Lower leg skin (tissue), 4 donors: ENCODE data around the gene TMEM161A. TPM values are rescaled to one million over a fixed set of nuclear protein-coding genes. Genes with fewer than 3 reads are reported as not detected.

ENCODE experiments used
- DNase-seq, 2 donors: peaks; one replicate each; pipeline ENCODE4 v3.0.0-alpha.2; 2019; ENCODE audit warnings: low spot score in 2 of 2
- H3K4me3 ChIP-seq: fragments of 200-600 bp; sonication (generic); 2 replicates; pipeline ENCODE4 v1.5.1; 2017; ENCODE audit warnings: mild to moderate bottlenecking, low read depth; ENCODE audit not compliant: poor library complexity, severe bottlenecking
- POLR2A ChIP-seq, 2 donors: fragments of 450-650 bp; IDR thresholded peaks; one replicate each; pipeline ENCODE4 v1.6.1; 2016 to 2017; ENCODE audit warnings: antibody characterized with exemption in 2 of 2, mild to moderate bottlenecking in 1 of 2, moderate library complexity in 1 of 2
- WGBS, 2 donors: methylation state at CpG; one replicate each; pipeline ENCODE4 v1.1.5; 2018; 5-methylcytosine and 5-hydroxymethylcytosine counted together
- intact Hi-C: fragments of 100-400 bp; cut with DNase I; formaldehyde crosslinking; loops from one replicate; pipeline ENCODE4 v1.15.0; 2023; ENCODE audit warnings: low total_unique reads
- total RNA-seq, 4 donors: library from RNA; depleted of rRNA; stranded (reverse); fragments of >200 nt; gene quantifications; one replicate each; pipeline ENCODE4 v1.1.0, GENCODE V29; 2016
- TF ChIP-seq, protein P1 (sequence below), 3 donors: fragments of 450-650 bp; IDR thresholded peaks; one replicate each; pipeline ENCODE4 v1.5.1; 2016; ENCODE audit warnings: antibody characterized with exemption in 3 of 3, mild to moderate bottlenecking in 3 of 3, moderate library complexity in 2 of 3

The TMEM161A gene
- total RNA-seq, 4 donors from 2014 or later = 25.7 to 30.1 (median 27.9) TPM

DNA sequence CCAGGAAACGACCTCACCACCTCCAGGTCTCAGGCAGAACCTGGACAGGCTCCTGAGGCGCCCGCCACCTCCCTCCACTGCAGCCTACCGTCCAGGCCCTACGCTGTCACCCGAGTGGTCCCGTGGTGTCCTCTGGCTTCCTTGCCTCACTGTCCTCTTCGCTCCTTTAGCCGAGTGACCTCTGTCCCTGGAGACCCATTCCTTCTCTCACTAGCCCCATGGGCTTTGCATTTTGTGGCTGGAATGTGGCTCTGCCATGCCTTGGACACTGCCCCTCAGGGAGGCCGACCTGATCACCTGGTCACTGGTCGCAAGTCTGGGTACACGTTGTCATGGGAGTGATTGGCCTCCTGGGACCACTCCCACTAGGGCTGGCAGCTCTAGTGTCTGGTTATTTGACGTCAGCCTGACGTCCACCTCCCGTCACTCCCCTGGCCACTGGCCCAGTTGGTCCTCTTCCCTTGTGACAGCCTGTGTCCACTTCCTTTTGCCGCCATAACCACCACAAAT is 56.6 kb downstream of the TMEM161A start:
- 73 to 79% methylated on average over 16 of the region's 16 CpGs for WGBS, 2 donors
- TF ChIP-seq, protein P1, sequence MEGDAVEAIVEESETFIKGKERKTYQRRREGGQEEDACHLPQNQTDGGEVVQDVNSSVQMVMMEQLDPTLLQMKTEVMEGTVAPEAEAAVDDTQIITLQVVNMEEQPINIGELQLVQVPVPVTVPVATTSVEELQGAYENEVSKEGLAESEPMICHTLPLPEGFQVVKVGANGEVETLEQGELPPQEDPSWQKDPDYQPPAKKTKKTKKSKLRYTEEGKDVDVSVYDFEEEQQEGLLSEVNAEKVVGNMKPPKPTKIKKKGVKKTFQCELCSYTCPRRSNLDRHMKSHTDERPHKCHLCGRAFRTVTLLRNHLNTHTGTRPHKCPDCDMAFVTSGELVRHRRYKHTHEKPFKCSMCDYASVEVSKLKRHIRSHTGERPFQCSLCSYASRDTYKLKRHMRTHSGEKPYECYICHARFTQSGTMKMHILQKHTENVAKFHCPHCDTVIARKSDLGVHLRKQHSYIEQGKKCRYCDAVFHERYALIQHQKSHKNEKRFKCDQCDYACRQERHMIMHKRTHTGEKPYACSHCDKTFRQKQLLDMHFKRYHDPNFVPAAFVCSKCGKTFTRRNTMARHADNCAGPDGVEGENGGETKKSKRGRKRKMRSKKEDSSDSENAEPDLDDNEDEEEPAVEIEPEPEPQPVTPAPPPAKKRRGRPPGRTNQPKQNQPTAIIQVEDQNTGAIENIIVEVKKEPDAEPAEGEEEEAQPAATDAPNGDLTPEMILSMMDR (IDR thresholded peaks at IDR 0.05) = no peak
- no peak for TF ChIP-seq POLR2A (IDR thresholded peaks at IDR 0.05)

DNA sequence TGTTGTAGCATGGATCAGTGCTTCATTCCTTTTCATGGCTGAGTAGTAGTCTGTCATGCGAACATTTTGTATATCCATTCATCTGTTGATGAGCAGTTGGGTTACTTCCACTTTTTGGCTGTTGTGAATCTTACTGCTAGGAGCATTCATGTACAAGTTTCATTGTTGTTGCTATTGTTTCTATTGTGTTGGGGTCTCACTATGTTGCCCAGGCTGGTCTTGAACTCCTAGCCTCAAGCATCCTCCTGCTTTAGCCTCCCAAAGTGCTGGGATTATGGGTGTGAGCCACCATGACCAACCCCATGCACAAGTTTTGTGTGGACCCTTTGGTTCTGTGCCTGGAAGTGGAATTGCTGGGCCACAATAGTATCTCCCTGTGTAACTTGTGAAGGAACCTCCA is 58.7 kb downstream of the TMEM161A start:
- intact Hi-C loops = no loop called here
- TF ChIP-seq POLR2A (IDR thresholded peaks at IDR 0.05) = no peak
- TF ChIP-seq, protein P1 (IDR thresholded peaks at IDR 0.05) = no peak
- no peak for DNase-seq
- 95 to 96% methylated on average over 1 of the region's 1 CpG for WGBS, 2 donors
- no peak overlapping the region for H3K4me3 ChIP-seq

More for the DNA sequence above, 56.6 kb downstream of the TMEM161A start:
- intact Hi-C loops = no loop called here
- DNase-seq = no peak
- no peak overlapping the region for H3K4me3 ChIP-seq

DNA sequence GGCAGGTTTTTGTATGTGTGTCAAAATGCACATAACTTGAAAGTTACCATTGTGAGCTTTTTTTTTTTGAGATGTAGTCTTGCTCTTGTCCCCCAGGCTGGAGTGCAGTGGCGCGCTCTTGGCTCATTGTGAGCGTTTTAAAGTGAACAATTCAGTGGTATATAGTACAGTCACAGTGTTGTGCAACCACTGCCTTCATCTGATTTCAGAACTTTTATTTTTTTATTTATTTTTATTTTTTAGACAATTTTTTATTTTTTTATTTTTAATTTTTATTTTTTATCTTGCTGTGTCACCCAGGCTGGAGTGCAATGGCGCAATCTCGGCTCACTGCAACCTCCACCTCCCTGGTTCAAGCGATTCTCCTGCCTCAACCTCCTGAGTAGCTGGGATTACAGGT is 59.5 kb downstream of the TMEM161A start:
- TF ChIP-seq, protein P1 (IDR thresholded peaks at IDR 0.05) = no peak
- TF ChIP-seq POLR2A (IDR thresholded peaks at IDR 0.05) = no peak
- no peak for DNase-seq
- intact Hi-C loops = no loop called here
- H3K4me3 ChIP-seq = no peak overlapping the region
- 93 to 96% methylated on average over 6 of the region's 6 CpGs for WGBS, 2 donors

DNA sequence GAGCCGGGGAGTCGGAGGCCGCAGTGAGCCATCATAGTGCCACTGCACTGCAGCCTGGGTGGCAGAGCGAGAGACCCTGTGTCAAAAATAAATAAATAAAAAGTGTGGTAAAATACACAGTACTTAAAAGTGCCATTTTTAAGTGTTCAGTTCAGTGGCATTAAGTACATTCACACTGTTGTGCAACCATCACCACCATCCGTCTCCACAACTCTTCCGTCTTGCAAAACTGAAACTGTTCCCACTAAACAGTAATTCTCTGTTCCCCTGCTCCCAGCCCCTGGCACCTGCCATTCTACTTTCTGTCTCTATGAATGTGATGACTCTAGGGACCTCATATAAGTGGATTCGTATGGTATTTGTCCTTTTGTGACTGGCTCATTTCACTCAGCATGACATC is 61.2 kb downstream of the TMEM161A start:
- DNase-seq = no peak
- no peak for TF ChIP-seq POLR2A (IDR thresholded peaks at IDR 0.05)
- TF ChIP-seq, protein P1 (IDR thresholded peaks at IDR 0.05) = no peak
- 92 to 96% methylated on average over 7 of the region's 7 CpGs for WGBS, 2 donors
- no peak overlapping the region for H3K4me3 ChIP-seq
- intact Hi-C loops = no loop called here

DNA sequence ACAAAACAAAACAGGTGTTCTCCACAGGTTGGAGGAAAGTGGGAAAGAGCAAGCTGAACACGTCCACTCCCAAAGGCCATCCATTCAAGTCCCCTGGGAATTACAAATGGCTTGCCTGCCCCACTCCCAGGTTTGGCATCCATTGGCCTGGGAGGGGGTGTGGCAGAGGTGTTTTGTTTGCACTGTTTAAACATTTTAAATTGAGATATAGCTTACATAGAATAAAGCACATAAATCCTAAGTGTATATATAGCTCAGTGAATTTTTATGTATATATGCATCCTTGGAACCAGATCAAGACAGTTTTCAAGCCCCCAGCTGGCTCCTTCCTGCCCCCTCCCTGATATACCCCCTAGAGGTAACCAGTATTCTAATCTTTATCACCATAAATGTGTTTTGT is 61.8 kb downstream of the TMEM161A start:
- no peak for DNase-seq
- no peak overlapping the region for H3K4me3 ChIP-seq
- no peak for TF ChIP-seq POLR2A (IDR thresholded peaks at IDR 0.05)
- TF ChIP-seq, protein P1 (IDR thresholded peaks at IDR 0.05) = no peak
- intact Hi-C loops = no loop called here
- 67 to 86% methylated on average over 1 of the region's 1 CpG for WGBS, 2 donors

DNA sequence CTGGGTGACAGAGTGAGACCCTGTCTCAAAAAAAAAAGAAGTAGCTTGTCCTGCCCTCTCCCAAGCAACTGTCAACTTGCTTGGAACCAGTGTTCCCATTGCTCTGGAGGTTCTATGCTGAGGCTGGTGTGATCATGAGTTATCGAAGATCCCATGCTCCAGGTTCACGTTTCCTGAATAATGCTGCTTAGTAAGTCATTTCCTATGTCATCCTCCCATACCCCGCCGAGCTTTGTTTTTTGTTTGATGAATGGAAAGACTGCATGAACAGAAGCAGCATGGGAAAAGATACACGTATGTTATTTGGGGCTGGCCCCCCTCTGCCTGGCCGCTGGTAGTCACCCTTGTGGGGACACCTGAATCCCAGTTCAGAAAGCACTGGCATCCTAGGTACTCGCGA is 63.2 kb downstream of the TMEM161A start:
- WGBS, 2 donors = 91 to 94% methylated on average over 8 of the region's 8 CpGs
- no peak for TF ChIP-seq POLR2A (IDR thresholded peaks at IDR 0.05)
- TF ChIP-seq, protein P1 (IDR thresholded peaks at IDR 0.05) = no peak
- H3K4me3 ChIP-seq = no peak overlapping the region
- intact Hi-C loops = no loop called here
- DNase-seq = no peak
